DMS 273 treated with DMSO at 0.1 percent for 48 hours (cell line): ENCODE results near the gene VSNL1.
"Not testable (repeated sequence)": the region's sequence is repeated elsewhere in the genome, so short reads cannot be mapped to it uniquely, and the experiment has no call there.

Experiments
- DNase-seq: peaks from one replicate; lab custom pipeline; 2025; lab: John Stamatoyannopoulos, UW

VSNL1 gene

DNA sequence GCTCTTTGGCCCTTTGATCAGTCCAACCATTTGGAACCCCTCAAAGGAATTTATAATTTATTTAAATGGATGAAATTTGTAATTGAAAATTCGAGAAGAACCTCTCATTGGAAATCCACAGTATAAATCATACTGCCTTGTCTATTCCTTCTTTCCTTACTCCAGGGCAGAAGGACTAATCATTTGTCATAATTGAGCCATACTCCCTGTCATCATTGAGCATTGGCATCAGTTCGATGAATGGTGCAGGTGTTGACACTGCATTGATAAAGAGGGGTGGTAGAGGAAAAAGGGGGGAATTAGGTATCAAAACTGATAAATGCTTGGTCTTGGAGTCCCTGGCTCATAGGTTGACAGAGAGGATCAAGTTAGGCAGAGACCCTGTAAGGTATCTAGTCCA lies 2.0 kb downstream of the VSNL1 start:
- DNase-seq = no peak

DNA sequence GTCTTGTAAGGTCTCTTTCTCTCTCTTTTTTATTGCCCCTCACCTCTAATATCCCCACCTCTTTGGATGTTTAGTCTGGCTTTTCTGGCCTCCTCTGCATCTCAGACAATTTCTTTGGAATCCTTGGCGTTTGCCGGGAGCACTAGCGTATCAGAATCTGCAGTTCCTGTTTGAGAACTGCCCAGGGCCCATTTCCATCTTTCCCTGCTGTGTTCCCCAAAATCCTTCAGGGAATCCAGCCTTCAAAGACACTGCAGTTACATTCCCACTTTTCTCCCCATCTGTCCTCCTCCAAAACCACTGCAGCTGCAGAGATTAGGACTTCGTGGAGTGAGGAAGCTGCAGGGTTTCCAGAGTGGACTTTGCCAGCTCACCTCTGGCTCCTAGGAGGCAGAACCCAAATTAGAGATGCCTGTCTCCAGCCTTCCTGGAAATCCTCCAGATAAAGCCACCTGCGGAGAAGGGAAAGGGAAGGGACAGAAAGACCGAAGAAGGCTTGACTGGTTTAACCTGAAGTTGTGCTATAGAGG lies 2.7 kb downstream of the VSNL1 start:
- no peak for DNase-seq

DNA sequence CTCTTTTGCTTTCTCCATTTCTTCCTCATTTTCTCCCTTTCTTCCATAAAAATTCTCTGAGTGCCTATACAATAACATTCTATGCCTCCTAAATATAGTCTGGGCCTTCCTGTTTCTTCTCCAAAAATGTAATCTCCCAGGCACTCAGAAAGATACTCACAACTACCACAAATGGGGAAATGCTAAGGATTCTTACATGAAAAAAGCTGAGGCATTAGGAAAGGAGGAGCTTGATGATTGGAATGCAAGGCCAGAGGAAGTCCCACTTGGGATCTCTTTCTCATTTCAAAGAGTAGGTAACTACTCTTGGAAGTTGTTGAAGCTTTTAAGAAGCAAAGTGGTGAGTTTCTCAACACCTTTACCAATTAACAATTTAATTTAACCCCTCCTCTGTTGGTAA lies 3.4 kb downstream of the VSNL1 start:
- no peak for DNase-seq

DNA sequence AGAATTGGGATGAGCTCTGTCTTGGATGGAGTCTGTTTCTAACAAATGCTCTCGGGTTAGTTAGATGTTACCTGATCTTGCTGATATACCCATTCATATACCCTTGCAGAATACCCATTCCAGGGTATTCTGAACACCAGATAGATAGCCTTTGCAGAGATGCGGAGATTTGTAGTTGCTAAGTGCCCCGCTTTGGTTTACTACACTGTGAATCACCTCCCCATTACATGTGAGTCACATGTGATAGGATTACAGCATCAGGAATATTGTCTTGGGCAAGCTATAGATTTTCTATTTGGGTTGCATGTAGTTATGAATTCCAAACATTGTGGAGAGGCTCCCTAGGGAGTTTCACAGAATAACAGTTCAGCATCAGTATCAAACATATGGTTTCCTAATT lies 3.8 kb downstream of the VSNL1 start:
- no peak for DNase-seq

DNA sequence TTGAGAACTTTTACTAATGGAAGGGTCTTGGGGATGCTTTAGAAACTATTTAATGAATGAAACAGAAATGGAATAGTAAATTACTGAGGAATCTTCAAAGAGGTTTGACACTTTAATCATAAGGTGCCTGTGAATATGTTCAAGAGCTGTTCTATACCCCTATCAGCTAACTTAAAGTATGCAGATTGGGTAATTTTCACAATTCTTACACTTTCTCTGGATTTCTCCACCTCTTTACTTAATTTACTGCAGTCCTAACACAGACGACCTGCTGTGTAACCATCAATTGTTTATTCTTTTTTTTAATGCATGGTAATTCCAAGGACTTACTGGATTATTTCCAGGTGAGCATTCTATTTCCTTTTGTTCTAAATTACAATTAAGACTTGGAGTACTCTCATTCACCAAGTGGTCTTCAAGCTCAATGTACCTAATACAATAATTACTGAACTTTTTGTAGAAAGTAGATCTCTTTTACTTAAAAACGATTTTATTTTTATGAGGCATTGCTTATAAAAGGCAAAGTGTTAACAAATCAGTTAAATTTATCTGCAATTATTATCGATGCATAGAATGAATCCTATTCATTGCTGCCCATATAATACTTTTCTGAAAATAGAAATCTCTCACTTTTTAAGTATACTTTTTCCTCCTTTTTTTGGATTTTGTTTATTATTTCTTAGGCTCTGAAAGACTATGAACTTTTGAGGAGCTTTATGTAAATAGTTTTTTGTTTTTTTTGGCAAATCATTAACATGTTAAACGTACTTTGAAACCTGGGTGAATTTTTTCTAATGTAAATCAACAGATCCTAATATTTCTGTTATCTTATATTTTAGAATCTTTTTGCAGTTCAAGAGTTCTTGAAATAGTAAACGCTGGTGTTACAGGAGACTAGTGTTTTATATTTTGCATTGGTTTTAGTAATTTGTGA lies 5.5 kb downstream of the VSNL1 start:
- no peak for DNase-seq

DNA sequence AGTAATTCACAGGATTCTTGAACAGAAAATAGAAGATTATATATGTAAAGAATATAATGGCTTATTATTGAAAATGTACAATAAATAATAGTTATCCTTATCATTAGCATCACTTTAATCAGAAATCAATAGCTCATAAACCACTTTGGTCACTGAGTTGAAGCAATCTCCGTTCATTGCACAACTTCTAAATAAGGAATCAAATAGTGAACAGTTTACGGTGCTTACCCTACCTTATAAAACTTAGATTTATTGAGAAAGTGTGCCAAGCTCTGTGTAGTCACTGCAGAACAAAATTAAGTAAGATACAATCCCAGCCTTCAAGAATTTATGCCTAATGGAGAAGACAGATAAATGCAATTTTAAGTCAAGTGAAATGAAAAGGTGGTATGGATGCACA lies 6.7 kb downstream of the VSNL1 start:
- DNase-seq = no peak

DNA sequence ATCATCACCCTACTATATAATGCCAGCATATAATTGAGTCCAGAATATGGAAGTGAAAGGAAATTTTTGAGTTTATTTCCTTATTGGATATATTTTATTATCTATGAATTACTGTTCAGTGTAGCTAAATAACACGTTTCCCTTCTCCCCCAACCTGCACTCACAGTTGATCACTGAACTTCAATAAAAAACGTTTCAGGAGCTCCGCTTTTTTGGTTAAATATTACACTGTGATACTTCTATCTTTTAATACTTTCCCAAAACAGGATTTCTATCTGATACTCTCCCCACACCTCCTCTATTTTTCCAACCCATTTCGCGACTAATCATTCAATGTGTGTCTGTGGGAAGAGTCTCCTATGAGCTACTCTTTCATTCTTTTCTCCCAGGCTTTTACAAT lies 7.2 kb downstream of the VSNL1 start:
- DNase-seq = no peak

DNA sequence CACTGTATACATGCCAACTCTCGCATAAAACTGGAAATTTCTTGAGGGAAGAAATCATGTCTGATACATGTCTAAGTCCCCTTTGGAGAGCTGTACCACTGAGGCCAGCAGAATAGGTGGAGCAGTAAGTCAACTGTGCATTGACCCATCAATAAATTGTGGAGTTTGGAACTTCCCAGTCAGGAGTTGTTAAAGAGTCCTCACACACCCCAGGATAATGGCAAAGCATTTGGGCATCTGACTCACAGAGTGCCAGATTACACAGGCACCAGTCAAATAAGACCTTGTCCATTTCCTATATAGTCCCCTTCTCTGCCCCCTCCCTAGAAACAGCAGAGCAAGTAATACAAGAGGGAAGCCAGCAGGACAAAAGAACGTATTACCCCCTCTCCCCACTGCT lies 10.4 kb downstream of the VSNL1 start:
- no peak for DNase-seq

DNA sequence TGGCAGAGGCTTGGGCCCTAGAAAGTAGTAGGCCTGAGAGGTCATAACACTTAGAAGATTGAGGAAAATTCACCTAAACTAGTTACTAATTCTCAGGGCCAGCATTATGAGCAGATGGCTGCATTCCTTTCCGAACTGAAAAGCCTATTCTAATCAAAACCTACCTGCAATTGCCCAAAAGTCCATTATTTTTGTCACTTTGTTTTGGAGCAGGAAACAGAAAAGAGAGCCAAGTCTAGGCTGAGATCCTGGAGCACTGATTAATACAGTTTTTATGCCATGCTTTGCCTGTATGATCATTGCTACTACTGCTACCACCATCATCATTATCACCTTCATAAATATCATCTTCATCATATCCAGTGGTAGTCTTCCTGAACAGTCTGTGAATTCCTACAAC lies 14.7 kb downstream of the VSNL1 start:
- DNase-seq = no peak

DNA sequence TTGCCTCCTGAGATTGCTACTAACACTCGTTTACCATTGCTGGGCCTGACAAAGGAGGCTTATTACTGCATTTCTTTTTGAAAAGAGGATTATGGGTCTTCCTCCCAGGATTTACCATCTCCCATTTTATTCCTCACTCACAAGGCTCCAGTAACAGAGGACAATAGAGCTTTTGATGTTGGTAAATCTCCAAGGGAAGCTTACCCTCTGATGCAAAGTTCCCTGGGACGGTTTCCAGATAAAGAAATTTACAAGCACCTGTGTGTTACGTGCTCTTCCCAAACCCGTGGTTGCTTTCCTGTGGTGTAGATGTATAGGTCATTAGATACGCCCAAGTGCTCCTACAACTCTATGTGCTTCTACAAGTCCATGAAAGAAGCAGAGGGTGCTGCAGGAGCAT lies 17.1 kb downstream of the VSNL1 start:
- DNase-seq = no peak

DNA sequence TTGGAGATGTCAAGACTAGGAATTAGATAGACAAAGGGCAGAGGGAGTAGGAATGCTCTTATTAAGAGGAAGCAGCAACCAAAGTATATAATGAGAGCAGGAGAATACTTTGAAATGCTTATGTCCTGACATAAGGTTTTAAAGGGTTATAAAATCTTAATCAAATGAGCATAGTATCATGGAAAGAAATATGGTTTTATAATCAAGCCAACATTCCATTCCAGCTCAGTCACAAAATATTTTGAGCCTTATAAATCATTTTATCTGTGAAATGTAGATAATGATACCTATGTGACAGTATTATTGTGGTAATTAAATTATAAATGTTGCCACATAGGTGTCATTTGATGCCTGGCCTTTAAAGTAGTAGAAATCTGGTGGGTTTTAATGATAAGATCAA lies 17.6 kb downstream of the VSNL1 start:
- no peak for DNase-seq

DNA sequence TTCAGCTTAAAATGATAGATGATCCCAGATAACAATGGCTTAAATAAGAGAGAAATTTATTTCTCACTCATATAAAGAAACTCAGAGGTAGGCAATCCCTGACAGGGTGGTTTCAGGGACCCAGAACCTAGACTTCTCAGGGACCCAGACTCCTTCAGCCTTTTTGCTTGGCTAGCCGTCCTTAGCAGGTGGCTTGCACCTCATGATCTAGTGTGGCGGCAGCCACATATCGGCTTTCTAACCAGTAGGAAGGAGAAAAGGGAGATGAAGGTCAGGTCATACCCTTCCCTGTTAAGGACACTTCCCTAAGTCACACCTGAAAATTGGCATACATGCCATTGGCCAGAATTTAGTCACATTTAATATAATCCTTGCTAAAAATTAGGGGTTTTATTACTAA lies 18.4 kb downstream of the VSNL1 start:
- DNase-seq = no peak

DNA sequence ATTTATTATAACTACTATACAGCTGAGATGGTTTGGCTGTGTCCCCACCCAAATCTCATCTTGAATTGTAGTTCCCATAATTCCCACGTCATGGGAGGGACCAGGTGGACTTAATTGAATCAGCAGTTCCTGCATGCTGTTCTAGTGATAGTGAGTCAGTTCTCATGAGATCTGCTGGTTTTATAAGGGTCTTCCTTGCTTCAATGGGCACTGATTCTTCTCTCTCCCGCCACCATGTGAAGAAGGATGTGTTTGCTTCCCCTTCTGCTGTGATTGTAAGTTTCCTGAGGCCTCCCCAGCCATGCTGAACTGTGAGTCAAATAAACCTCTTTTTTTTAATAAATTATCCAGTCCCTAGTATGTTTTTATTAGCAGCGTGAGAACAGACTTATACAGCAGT lies 25.2 kb downstream of the VSNL1 start:
- not testable (repeated sequence) for DNase-seq

DNA sequence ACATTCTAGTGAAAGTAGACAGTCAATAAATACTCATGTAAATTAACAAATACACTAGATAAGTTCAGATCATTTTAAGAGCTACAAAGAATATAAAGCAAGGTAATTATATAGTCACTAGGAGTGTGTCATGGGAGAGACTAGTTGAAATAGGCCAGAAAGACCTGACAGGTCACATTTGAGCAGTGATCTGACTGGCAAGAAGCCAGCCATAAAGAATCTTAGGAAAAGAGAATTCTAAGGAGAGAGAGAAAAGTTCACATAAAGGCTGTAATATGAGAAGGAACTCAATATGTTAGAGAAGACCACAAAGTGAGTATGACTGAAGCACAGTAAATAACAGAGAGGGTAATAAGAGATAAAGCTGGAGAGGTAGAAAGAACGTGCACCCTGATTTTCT lies 31.2 kb downstream of the VSNL1 start:
- DNase-seq = no peak

DNA sequence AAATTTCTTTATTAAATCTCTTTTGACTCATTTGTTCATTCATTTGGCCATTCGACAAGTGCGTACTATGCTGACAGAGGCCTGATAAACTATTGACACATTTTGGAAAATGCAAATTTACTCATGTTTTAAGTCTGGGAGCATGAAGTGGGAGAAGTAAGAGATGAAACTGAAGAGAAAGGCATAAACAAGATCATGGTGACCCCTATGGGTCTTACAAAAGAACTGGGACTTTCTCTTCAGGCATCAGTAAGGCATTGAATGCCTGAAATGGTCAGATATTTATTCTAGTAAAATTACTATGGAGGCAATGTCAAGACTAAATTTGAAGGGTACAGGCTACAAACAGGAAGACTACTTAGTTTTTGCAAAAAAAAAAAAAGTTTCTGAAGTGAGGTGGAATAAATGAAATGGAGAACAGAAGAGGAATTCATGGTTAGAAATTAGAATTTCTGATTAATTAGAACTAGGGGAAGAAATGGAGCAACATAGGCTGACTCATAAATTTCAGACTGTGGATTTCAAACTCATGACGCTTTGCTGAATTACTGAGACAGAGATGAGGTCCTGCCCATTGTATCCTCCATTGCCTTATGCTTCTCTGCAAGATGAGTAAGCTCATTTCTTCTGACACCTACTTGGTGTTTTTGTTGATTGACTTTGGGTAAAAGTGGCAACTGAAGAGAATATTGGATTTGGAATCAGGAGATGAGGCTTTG lies 32.7 kb downstream of the VSNL1 start:
- no peak for DNase-seq

DNA sequence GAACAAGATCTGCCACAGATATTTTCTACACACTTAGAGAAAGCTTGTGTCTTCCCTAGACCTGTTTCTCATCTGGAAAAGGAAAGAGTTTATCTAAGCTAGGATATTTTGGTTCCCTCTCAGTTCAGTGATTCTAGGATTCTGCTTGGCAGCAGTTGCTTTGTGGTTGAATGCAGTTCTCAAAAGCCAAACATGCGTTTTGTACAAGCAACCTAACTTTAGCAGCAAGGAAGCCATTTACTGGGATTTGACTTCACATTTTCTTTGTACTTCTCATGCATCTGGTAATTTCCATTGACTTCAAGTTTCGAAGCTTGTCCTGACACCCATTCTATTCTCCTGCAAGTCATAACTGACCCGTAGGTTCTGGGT lies 33.3 kb downstream of the VSNL1 start:
- DNase-seq = no peak

DNA sequence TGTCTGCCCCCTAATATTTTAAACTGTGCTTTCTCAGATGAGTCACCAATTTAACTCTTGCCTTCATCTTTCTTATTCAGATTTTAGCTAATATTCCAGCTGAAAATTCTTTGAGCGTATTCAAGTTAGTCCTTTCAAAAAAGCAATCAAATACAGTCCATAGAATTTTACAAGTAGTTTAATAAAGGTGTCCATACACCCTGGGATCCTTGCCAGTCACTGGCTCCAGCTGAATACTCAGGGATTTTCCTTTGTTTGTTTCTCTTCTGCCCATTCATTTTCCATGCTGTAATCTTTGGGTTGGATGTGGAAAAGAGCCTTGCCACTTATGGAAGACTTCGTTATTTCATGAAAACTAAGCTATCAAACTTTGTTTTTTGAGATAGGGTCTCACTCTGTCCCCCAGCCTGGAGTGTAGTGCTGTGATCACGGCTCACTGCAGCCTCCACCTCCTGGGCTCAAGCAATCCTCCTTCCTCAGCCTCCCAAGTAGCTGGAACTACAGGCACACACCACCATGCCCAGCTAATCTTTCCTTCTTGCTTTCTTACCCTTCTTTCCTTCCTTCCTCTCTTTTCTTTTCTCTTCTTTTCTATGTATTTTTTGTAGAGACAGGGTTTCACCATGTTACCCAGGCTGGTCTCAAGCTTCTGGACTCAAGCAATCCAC lies 34.0 kb downstream of the VSNL1 start:
- no peak for DNase-seq

DNA sequence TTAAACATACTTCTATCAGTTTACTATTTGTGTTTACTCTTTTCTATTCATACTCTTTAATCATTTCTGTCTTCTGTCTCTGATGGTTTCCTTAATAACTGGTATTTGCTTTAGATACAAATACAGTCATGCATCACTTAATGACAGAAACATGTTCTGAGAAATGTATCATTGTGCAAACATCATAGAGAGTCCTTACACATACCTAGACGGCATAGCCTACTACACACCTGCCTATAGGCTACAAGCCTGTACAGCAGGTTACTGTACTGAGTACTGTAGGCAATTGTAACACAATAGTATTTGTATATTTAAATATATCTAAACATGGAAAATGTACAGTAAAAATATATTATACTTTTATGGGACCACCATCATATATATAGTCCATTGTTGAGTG lies 36.3 kb downstream of the VSNL1 start:
- DNase-seq = no peak

DNA sequence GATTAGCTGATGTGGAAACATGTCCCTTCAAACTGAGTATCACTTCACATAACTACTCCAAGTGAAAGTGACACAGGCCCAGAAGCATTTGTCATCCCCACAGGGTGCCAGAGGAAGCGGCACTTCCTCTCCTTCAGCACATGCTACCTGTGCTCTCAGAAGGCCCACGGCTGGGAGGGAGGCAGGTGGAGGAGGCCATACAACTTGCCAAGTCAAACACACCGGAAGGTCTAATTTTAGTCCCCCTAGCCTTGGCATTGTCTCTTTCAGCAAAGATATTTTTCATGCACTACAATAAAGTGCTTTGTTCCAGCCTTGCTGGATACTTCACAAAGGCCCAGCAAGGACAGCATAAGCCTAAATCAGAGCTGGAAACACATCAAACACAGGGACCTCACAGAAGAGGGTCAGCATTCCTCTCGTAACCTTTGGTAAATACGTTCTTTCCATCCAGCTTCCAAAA lies 38.0 kb downstream of the VSNL1 start:
- no peak for DNase-seq

DNA sequence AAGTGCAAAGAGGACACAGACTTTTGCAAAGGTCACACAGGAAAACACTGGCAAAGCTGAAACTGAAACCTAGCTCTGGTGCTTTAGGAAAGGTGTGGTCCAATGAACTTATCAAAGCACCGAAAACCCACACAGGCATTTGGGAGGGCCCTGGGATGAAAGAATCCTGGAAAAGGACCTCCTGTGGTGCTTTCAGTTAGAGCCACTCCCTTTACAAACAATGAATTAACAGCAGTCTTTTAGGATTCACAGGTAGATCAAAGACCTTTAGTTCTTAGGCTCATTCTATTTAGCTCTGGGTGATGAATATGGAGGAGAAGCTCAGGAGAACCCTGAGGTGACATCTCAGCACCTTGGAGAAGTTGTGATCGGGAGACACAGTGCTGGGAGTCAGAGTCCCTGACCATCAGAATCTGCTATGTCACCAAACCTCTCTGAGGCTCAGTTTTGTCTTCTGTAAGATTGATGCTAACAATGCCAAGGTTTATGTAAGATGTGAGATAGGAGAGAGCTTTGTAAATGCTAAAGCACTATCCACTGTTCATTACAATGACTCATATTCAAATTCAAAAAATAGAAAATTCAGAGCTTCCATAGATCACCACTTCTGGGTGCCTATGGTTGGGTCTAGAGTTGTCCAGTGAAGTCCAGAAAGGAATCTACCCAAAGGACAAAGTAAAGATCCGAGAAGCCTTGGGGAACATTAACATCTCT lies 39.3 kb downstream of the VSNL1 start:
- no peak for DNase-seq

DNA sequence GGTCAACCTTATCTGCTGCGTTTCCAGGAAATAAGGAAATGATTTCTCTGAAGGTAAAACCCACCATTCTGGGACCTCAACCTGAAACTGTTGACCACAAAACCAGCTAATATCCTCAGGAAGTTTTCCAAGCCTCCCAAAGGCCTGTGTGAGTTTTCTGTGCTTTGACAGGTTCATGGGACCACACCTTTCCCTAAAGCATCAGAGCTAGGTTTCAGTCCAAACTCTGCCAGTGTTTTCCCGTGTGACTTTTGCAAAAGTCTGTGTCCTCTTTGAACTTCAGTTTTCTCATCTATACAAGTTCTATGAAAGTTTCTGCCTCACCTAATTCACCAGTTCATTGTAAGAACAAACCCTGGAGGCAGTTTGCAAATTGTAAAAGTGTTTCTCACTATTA lies 39.8 kb downstream of the VSNL1 start:
- DNase-seq = no peak

DNA sequence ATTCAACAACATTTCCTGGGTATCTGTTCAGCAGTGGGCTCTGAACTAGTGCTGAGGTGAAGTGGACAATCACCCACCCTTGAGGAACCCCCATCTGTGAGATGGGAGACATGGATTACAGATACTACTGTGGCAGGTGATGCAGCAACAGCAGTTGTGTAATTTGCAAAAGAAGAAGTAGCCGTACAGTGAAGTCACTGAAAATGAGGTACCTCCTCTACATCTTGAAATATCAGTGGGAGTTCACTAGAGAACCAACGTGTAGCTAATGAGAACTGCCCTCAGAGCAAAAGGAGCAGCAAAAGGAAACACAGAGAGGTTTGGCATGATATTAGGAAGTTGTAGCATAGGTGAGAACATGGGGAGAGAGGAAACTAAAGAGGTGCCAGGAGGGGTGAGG lies 41.3 kb downstream of the VSNL1 start:
- DNase-seq = no peak
